ENCODE data around the gene GPR34.

GRCh38 chrX:41689711-41690110 lies 938 bp downstream of the GPR34 start:
- no peak for TF ChIP-seq EZH2 (conservative IDR thresholded peaks at IDR 0.05; ENCODE audit: low read depth, low read length)
- TF ChIP-seq USF2 (IDR thresholded peaks at IDR 0.05; ENCODE audit: low read depth, low read length) = no peak
- no peak for TF ChIP-seq USF2 (CRISPR knock-in tag; IDR thresholded peaks at IDR 0.05; ENCODE audit: borderline replicate concordance)
- TF ChIP-seq MXD1 (CRISPR knock-in tag; IDR thresholded peaks at IDR 0.05) = no peak
- no peak for TF ChIP-seq HNRNPL (IDR thresholded peaks at IDR 0.05; ENCODE audit: low read depth, low read length)
- TF ChIP-seq ZNF589 (CRISPR knock-in tag; conservative IDR thresholded peaks at IDR 0.05) = no peak
- no peak for TF ChIP-seq GLI4 (CRISPR knock-in tag; IDR thresholded peaks at IDR 0.05; ENCODE audit: borderline replicate concordance)
- TF ChIP-seq HIC2 (CRISPR knock-in tag; IDR thresholded peaks at IDR 0.05; ENCODE audit: low read depth) = no peak
- TF ChIP-seq ZFX (CRISPR knock-in tag; IDR thresholded peaks at IDR 0.05; ENCODE audit: low read depth) = no peak
- no peak for TF ChIP-seq SMAD3 (CRISPR knock-in tag; IDR thresholded peaks at IDR 0.05)
- no peak for TF ChIP-seq POLR2AphosphoS5 (IDR thresholded peaks at IDR 0.05; ENCODE audit: low read depth, low read length)
- no peak for TF ChIP-seq HNRNPLL (IDR thresholded peaks at IDR 0.05; ENCODE audit: low read depth, low read length, poor library complexity, severe bottlenecking)
- TF ChIP-seq UBTF (CRISPR knock-in tag; IDR thresholded peaks at IDR 0.05) = no peak
- TF ChIP-seq NR2F1 (CRISPR knock-in tag; IDR thresholded peaks at IDR 0.05) = no peak
- no peak for TF ChIP-seq CC2D1A (CRISPR knock-in tag; IDR thresholded peaks at IDR 0.05)

All from HepG2 (cell line).